Measurements from ENCODE around the gene ANXA4. TPM values are rescaled to one million over a fixed set of nuclear protein-coding genes. Genes with fewer than 3 reads are reported as not detected.
A peak's percentile ranks its signal among the peaks of the same experiment; 100 is the strongest.

Gene ANXA4
- total and polyA plus RNA-seq, 2 of the 13 experiments (the other 11 are each of a cell fraction or from before 2014, with no cell fraction given): 155 to 168 TPM

DNA sequence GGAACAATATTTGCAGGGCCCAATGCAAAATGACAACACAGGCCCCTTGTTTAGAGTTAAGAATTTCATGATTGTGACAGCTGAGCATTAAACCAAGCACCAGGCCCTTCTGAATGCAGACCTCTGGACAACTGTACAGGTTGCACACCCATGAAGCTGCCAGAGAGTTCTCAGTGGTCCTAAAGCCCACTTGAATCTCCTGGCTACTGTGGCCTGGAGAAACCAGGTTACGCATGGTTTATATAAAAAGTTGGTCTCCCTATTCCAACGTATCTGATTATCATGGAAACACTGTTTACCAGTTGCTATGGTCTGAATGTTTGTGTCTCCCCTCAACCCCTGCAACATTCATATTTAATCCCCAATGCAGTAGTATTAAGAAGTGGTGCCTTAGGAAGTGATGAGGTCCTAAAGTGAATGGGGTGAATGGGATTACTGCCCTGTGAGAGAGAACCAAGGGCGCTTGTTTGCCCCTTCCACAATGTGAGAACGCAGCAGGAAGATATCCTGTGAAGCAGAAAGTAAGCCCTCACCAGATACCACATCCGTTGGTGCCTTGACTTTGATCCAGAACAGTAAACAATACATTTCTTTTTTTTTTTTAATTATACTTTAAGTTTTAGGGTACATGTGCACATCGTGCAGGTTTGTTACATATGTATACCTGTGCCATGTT, 48.0 kb upstream of the ANXA4 start:
- intact Hi-C loops (cut with micrococcal nuclease; ENCODE audit: unreplicated experiment): no loop called here

More for the DNA sequence above, 48.0 kb upstream of the ANXA4 start:
- Histone ChIP-seq H3K27me3 (ENCODE audit: control insufficient read depth in 1 of 2, insufficient read depth in 2 of 2, low read length in 2 of 2) (peaks cover 1 to 9% of the 10 kb centered on the region in 2 experiments; a peak in 3 of 5 replicates), H4K20me1 (ENCODE audit: insufficient read depth, low read length) (no peaks in the 10 kb centered on the region), H3K4me3 (replicated peaks in 1 of 3; ENCODE audit: insufficient read depth in 1 of 3, low read depth in 2 of 3, low read length in 3 of 3) (no peak overlapping the region), H3K27ac (ENCODE audit: extremely low read length, insufficient read depth, low read length) (no peak overlapping the region), H3K9ac (ENCODE audit: insufficient read depth, low read depth, low read length) (no peak overlapping the region), H3K79me2 (ENCODE audit: insufficient read depth, low read length) (no peaks in the 10 kb centered on the region), H2AFZ (ENCODE audit: low read length) (no peak overlapping the region), H3K4me2 (ENCODE audit: low read depth, low read length) (peak overlapping the region; percentile 13; the same call in 1 of the 2 replicates), H3K4me1 (ENCODE audit: insufficient read depth, low read length) (peaks cover 33% of the 10 kb centered on the region), H3K9me3 (ENCODE audit: low read length) (no peaks in the 10 kb centered on the region), H3K36me3 (replicated peaks in 1 of 2; ENCODE audit: control insufficient read depth in 1 of 2, insufficient read depth in 2 of 2, low read length in 2 of 2) (no peaks in the 10 kb centered on the region)
- in situ Hi-C loops (cut with HindIII; ENCODE audit: extremely low pct_ligation_motif_present, low pct_unique_long_range_greater_than_20kb): no loop called here
- TF ChIP-seq SMYD3 (CRISPR knock-in tag; IDR thresholded peaks at IDR 0.05): no peak
- no peak for TF ChIP-seq HNRNPLL (IDR thresholded peaks at IDR 0.05; ENCODE audit: low read depth, low read length, poor library complexity, severe bottlenecking)
- TF ChIP-seq JUNB (CRISPR knock-in tag; IDR thresholded peaks at IDR 0.05; ENCODE audit: borderline replicate concordance): no peak
- TF ChIP-seq ZFP82 (CRISPR knock-in tag; IDR thresholded peaks at IDR 0.05; ENCODE audit: borderline replicate concordance): no peak
- TF ChIP-seq BRD4 (CRISPR knock-in tag; IDR thresholded peaks at IDR 0.05): no peak
- TF ChIP-seq ZNF264 (CRISPR knock-in tag; IDR thresholded peaks at IDR 0.05): no peak
- TF ChIP-seq THYN1 (CRISPR knock-in tag; IDR thresholded peaks at IDR 0.05; ENCODE audit: borderline replicate concordance, low read depth): no peak
- TF ChIP-seq, protein P1, sequence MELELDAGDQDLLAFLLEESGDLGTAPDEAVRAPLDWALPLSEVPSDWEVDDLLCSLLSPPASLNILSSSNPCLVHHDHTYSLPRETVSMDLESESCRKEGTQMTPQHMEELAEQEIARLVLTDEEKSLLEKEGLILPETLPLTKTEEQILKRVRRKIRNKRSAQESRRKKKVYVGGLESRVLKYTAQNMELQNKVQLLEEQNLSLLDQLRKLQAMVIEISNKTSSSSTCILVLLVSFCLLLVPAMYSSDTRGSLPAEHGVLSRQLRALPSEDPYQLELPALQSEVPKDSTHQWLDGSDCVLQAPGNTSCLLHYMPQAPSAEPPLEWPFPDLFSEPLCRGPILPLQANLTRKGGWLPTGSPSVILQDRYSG (CRISPR knock-in tag; IDR thresholded peaks at IDR 0.05): no peak
- no peak for FAIRE-seq
- ChIA-PET CTCF (ENCODE audit: low intra/inter-chr PET ratio, low total read pairs) (no interaction called here), POLR2A (interaction anchor here (0.8 to 1.1 kb wide), 2 partner anchors 50 to 257 kb away, joined by 3 to 5 read pairs; partner anchors contain the start of genes AAK1 and NFU1)
- no TSS peak for BruUV-seq (replicated peaks)
- no peak for ATAC-seq
- no peak for DNase-seq (ENCODE audit: low spot score)
- WGBS (ENCODE audit: low lambda C conversion rate): 36% methylated on average over 6 of the region's 6 CpGs

Measured in HepG2 (cell line).